Epithelial cell of esophagus (primary cell): ENCODE results near the gene C1GALT1C1L.
A peak's percentile ranks its signal among the peaks of the same experiment; 100 is the strongest.

Source experiments
- DNase-seq: peaks from one replicate; pipeline ENCODE4 v3.0.0; 2010; ENCODE audit warnings: low read depth
- H3K4me3 ChIP-seq: 2 replicates; pipeline ENCODE4 v1.5.1; 2011; ENCODE audit warnings: mild to moderate bottlenecking, low read length, control low read depth
- TF ChIP-seq, protein P1 (sequence below): IDR thresholded peaks from 2 replicates; pipeline ENCODE4 v1.5.1; 2011; ENCODE audit warnings: low read depth, mild to moderate bottlenecking, low read length, control low read depth, inconsistent platforms; ENCODE audit not compliant: insufficient read depth; ENCODE audit errors: missing control alignments

C1GALT1C1L gene

DNA sequence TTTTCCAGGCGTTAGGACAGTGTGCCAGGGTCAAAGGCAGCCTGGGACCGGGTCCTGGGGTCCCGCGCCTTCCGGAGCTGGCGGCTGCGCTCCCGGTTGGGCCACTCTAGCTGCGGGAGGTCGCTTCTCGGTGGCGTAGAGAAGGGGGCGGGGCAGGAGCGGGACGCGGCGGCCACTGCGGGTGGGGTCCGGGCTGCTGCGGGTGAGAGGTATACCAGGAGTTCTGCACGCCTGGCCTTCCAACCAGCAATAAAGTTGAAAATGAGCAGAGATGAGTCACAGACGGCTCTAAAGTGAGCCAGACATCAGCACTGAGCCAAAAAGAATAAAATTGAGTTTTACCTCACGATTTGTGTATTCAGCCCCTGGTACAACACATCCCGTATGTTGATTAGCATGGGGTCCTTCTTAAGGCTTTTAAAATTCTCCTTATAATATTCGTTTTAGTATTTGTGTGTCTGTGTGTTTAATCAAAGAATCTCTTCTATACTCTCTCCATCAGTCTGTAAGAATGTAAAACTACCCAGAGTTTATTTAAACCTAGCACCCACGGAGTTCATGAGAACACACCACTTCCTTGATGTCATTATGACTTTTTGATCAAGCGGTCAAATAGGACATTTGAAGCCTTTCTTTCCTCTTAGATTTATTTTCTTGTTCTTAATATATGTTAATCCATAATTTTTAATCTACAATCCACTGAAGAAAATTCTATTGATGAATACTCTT, at the start of gene C1GALT1C1L:
Gene C1GALT1C1L (minus strand): TSS at position 108 of the 729 bp plus-strand sequence. CDS start 107 bp downstream, at position 1.
- peak within 1 kb of the TSS; percentile 49 for H3K4me3 ChIP-seq
- DNase-seq: peak; percentile 51

DNA sequence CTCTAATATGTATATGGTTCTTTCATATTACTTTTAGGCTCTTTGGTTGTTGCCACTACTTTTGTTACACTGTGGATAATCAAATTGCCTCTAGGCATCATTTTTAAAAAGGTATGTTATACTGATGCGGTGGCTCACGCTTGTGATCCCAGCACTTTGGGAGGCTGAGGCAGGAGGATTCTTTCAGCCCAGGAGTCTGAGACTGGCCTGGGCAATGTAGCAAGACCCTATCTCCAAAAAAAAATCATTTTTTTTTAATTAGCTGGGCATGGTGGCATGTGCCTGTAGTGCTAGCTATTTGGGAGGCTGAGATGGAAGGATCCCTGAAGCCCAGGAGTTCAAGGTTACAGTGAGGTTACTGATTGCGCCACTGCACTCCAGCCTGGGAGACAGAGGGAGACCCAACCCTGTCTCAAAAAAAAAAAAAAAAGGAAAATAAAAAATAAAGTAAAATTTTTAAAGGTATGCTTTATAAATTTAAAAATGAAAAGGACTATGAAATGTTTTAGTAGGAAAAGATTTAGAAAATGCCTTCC, 49.5 kb upstream of the C1GALT1C1L start:
- no peak overlapping the region for H3K4me3 ChIP-seq
- TF ChIP-seq, protein P1, sequence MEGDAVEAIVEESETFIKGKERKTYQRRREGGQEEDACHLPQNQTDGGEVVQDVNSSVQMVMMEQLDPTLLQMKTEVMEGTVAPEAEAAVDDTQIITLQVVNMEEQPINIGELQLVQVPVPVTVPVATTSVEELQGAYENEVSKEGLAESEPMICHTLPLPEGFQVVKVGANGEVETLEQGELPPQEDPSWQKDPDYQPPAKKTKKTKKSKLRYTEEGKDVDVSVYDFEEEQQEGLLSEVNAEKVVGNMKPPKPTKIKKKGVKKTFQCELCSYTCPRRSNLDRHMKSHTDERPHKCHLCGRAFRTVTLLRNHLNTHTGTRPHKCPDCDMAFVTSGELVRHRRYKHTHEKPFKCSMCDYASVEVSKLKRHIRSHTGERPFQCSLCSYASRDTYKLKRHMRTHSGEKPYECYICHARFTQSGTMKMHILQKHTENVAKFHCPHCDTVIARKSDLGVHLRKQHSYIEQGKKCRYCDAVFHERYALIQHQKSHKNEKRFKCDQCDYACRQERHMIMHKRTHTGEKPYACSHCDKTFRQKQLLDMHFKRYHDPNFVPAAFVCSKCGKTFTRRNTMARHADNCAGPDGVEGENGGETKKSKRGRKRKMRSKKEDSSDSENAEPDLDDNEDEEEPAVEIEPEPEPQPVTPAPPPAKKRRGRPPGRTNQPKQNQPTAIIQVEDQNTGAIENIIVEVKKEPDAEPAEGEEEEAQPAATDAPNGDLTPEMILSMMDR: no peak
- no peak for DNase-seq

More for the DNA sequence above, at the start of gene C1GALT1C1L:
- TF ChIP-seq, protein P1: no peak

DNA sequence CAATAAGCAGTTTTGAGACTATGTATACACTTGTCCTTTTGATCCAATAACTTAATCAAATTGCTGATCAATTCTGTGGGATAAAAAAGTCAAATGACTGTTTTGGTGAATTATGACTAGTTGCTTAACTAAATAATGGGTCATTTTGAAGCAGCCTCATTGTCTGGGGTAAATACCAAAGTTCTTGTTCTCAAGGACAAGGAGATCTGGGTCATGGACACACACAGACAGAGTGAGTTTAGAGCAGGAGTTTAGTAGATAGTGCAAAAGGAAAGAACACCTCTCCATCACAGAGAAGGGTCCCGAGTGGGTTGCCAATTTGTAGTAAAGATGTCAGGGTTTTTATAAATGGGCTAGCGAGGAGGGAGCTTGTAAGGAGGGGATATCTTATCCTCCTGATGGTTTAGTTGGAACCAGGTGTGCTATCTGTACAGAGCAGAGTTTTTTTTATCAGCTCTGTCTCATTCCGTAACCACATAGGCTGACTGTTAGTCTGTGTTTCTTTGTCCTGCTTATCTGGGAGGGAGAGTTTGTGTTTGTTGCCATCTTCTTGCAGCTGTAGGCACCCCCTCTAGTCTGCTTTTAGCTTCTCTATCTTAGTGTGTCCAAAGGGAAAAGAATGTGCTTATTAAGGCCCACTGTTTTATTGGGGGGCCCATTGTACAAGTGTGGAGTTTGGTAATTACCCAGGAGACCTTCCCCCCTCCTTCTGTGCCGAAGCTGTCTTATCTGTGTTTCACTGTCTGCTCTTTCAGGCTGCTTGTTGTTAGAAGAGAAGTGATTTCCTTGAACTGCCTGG, 48.7 kb upstream of the C1GALT1C1L start:
- no peak overlapping the region for H3K4me3 ChIP-seq
- no peak for DNase-seq
- TF ChIP-seq, protein P1: no peak

DNA sequence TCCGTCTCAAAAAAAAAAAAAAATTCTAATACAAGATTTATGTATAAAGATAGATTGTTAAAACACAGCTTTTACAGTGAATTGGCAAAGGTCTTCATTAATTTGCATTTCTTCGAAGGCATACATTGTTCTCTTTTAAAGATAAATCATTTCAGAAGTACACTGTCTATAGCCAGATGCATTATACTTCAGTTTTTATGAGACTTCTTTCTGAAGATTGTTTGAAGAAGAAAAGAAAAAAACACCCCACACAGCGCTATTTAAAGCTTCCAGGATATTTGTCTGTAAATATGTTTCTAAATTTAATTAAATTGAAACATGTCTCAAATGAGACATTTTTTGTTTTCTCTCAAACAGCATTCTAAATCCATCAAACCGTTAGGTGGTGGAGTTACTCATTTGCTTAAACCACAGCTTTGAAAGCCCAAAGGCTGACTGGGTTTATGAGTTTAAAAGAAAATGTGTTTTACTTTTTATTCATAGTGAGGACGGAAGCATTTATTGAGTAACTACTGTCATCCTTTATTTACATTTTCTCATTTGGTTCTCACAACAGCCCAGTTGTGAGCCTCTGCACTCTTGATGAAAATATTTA, 42.4 kb upstream of the C1GALT1C1L start:
- TF ChIP-seq, protein P1: no peak
- no peak overlapping the region for H3K4me3 ChIP-seq
- DNase-seq: no peak

DNA sequence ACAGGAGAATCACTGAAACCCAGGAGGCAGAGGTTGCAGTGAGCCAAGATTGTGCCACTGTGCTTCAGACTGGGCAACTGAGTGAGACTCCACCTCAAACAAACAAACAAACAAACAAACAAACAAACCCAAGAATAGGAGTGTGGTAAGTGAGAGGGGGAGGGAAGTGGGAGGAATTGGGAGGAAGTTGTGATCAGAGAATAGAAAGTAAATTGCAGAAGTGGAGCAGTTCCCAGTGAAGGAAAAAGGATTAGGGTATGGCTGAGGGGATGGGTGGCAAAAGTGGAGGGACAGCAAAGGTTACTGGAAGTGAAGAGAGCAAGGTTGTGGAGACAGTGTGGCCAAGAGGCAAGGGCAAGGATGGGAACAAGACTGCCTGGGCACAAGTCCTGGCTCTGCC, 41.1 kb upstream of the C1GALT1C1L start:
- DNase-seq: no peak
- no peak overlapping the region for H3K4me3 ChIP-seq

More for the DNA sequence above, 41.1 kb upstream of the C1GALT1C1L start:
- TF ChIP-seq, protein P1: no peak
